MM.1S (cell line): Measurements from ENCODE around the gene RHOBTB3.

Source experiments
- DNase-seq: peaks from one replicate; pipeline ENCODE4 v3.0.0-alpha.2; 2015
- H2AFZ ChIP-seq: fragments of 300-600 bp; sonication (generic); 2 replicates; pipeline ENCODE4 v1.6.0; 2016; ENCODE audit warnings: antibody characterized with exemption, low read length
- H3F3A ChIP-seq: fragments of 300-600 bp; sonication (generic); 2 replicates; pipeline ENCODE4 v1.6.1; 2016; ENCODE audit warnings: mild to moderate bottlenecking, antibody characterized with exemption, low read length, moderate library complexity, mixed read lengths; ENCODE audit not compliant: insufficient read depth
- H3K27ac ChIP-seq: fragments of 300-600 bp; sonication (generic); 2 replicates; pipeline ENCODE4 v1.5.1; 2016; ENCODE audit warnings: mild to moderate bottlenecking, low read length
- H3K27me3 ChIP-seq: fragments of 300-600 bp; sonication (generic); replicated peaks from 2 replicates; pipeline ENCODE4 v1.6.0; 2016; ENCODE audit warnings: low read length; ENCODE audit not compliant: insufficient read depth
- H3K36me3 ChIP-seq: fragments of 300-600 bp; sonication (generic); replicated peaks from 2 replicates; pipeline ENCODE4 v1.6.1; 2016; ENCODE audit warnings: mild to moderate bottlenecking, low read length, mixed read lengths; ENCODE audit not compliant: insufficient read depth
- H3K4me1 ChIP-seq: fragments of 300-600 bp; sonication (generic); 2 replicates; pipeline ENCODE4 v1.6.1; 2016; ENCODE audit warnings: low read length, mixed read lengths
- H3K4me2 ChIP-seq: fragments of 300-600 bp; sonication (generic); 2 replicates; pipeline ENCODE4 v1.6.0; 2016; ENCODE audit warnings: low read depth, low read length
- H3K4me3 ChIP-seq: fragments of 300-600 bp; sonication (generic); 2 replicates; pipeline ENCODE4 v1.5.1; 2016; ENCODE audit warnings: low read length, mixed read lengths
- H3K79me2 ChIP-seq: fragments of 300-600 bp; sonication (generic); 2 replicates; pipeline ENCODE4 v1.6.1; 2016; ENCODE audit warnings: mixed run types, low read length, mixed read lengths
- H3K9ac ChIP-seq: fragments of 300-600 bp; sonication (generic); 2 replicates; pipeline ENCODE4 v1.6.1; 2016; ENCODE audit warnings: low read length, mixed read lengths
- H3K9me2 ChIP-seq: fragments of 300-600 bp; sonication (generic); replicated peaks from 2 replicates; pipeline ENCODE4 v1.6.1; 2016; ENCODE audit warnings: mild to moderate bottlenecking, low read length, mixed read lengths; ENCODE audit not compliant: insufficient read depth
- H3K9me3 ChIP-seq: fragments of 300-600 bp; sonication (generic); replicated peaks from 2 replicates; pipeline ENCODE4 v1.6.1; 2016; ENCODE audit warnings: mild to moderate bottlenecking, low read length, mixed read lengths; ENCODE audit not compliant: insufficient read depth
- H4K20me1 ChIP-seq: fragments of 300-600 bp; sonication (generic); 2 replicates; pipeline ENCODE4 v1.6.1; 2016; ENCODE audit warnings: mild to moderate bottlenecking, low read length, moderate library complexity, mixed read lengths; ENCODE audit not compliant: insufficient read depth
- EZH2 ChIP-seq: fragments of 300-600 bp; sonication (generic); optimal IDR thresholded peaks from 2 replicates; pipeline ENCODE3; 2017; ENCODE audit warnings: low read depth, mild to moderate bottlenecking, antibody characterized with exemption, low read length, mixed read lengths
- EZH2phosphoT487 ChIP-seq: fragments of 300-600 bp; sonication (generic); IDR thresholded peaks from 2 replicates; pipeline ENCODE4 v1.6.1; 2018; ENCODE audit warnings: antibody characterized with exemption, low read length
- TF ChIP-seq, protein P1 (sequence below): fragments of 300-600 bp; sonication (generic); IDR thresholded peaks from 2 replicates; pipeline ENCODE4 v1.5.1; 2016; ENCODE audit warnings: antibody characterized with exemption, low read length, mixed read lengths

RHOBTB3 gene

GRCh38 chr5:95741458-95741857 lies 10.3 kb downstream of the RHOBTB3 start:
- Histone ChIP-seq H2AFZ (no peak overlapping the region), H4K20me1 (no peaks in the 10 kb centered on the region), H3K27me3 (no peaks in the 10 kb centered on the region), H3K27ac (no peak overlapping the region), H3K79me2 (no peaks in the 10 kb centered on the region), H3K9me2 (no peaks in the 10 kb centered on the region), H3K4me1 (no peaks in the 10 kb centered on the region), H3K9me3 (no peaks in the 10 kb centered on the region), H3F3A (no peaks in the 10 kb centered on the region), H3K36me3 (no peaks in the 10 kb centered on the region), H3K4me2 (no peak overlapping the region), H3K4me3 (no peak overlapping the region), H3K9ac (no peak overlapping the region)
- TF ChIP-seq EZH2: no peak
- TF ChIP-seq EZH2phosphoT487: no peak
- TF ChIP-seq, protein P1, sequence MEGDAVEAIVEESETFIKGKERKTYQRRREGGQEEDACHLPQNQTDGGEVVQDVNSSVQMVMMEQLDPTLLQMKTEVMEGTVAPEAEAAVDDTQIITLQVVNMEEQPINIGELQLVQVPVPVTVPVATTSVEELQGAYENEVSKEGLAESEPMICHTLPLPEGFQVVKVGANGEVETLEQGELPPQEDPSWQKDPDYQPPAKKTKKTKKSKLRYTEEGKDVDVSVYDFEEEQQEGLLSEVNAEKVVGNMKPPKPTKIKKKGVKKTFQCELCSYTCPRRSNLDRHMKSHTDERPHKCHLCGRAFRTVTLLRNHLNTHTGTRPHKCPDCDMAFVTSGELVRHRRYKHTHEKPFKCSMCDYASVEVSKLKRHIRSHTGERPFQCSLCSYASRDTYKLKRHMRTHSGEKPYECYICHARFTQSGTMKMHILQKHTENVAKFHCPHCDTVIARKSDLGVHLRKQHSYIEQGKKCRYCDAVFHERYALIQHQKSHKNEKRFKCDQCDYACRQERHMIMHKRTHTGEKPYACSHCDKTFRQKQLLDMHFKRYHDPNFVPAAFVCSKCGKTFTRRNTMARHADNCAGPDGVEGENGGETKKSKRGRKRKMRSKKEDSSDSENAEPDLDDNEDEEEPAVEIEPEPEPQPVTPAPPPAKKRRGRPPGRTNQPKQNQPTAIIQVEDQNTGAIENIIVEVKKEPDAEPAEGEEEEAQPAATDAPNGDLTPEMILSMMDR: no peak
- DNase-seq: no peak

- no peak overlapping the region for H3K4me2 ChIP-seq
- no peaks in the 10 kb centered on the region for H3K4me1 ChIP-seq
- H3K27ac ChIP-seq: no peak overlapping the region
- no peak overlapping the region for H2AFZ ChIP-seq
- H3K79me2 ChIP-seq: no peaks in the 10 kb centered on the region
- no peaks in the 10 kb centered on the region for H4K20me1 ChIP-seq
- H3F3A ChIP-seq: no peaks in the 10 kb centered on the region
- H3K9me3 ChIP-seq: no peaks in the 10 kb centered on the region
- DNase-seq: no peak
- no peaks in the 10 kb centered on the region for H3K36me3 ChIP-seq
- no peaks in the 10 kb centered on the region for H3K9me2 ChIP-seq
- H3K4me3 ChIP-seq: no peak overlapping the region
- H3K27me3 ChIP-seq: no peaks in the 10 kb centered on the region
- TF ChIP-seq EZH2phosphoT487 (no peak), EZH2 (no peak)
- TF ChIP-seq, protein P1: no peak
- no peak overlapping the region for H3K9ac ChIP-seq
These were observed 12.1 kb downstream of the RHOBTB3 start for GRCh38 chr5:95743232-95743631.

DNA sequence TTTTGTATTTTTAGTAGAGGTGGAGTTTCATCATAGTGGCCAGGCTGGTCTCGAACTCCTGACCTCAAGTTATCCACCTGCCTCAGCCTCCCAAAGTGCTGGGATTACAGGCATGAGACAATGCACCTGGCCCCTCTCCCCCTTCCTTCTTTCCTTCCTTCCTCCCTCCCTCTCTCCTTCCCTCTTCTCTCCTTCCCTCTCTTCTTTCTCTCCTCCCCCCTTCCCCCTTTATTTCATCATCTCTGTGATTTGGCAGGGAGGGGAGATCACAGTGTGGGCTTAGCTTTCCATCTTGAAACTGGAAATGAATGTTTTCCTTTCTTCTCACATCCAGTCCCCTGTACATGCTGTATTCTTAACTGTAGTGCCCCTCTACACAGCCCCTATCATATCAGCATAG lies 12.7 kb downstream of the RHOBTB3 start:
- H3K79me2 ChIP-seq: no peaks in the 10 kb centered on the region
- no peaks in the 10 kb centered on the region for H4K20me1 ChIP-seq
- no peaks in the 10 kb centered on the region for H3K9me2 ChIP-seq
- H3K4me3 ChIP-seq: no peak overlapping the region
- H3K4me1 ChIP-seq: no peaks in the 10 kb centered on the region
- no peak overlapping the region for H3K27ac ChIP-seq
- no peaks in the 10 kb centered on the region for H3K36me3 ChIP-seq
- no peak for DNase-seq
- H3F3A ChIP-seq: no peaks in the 10 kb centered on the region
- no peak overlapping the region for H3K4me2 ChIP-seq
- H3K9ac ChIP-seq: no peak overlapping the region
- no peaks in the 10 kb centered on the region for H3K9me3 ChIP-seq
- H2AFZ ChIP-seq: no peak overlapping the region
- no peaks in the 10 kb centered on the region for H3K27me3 ChIP-seq
- TF ChIP-seq, protein P1: no peak
- no peak for TF ChIP-seq EZH2
- TF ChIP-seq EZH2phosphoT487: no peak

- no peaks in the 10 kb centered on the region for H3F3A ChIP-seq
- H3K9ac ChIP-seq: no peak overlapping the region
- no peaks in the 10 kb centered on the region for H4K20me1 ChIP-seq
- H3K27me3 ChIP-seq: no peaks in the 10 kb centered on the region
- no peaks in the 10 kb centered on the region for H3K9me2 ChIP-seq
- no peak for DNase-seq
- no peaks in the 10 kb centered on the region for H3K9me3 ChIP-seq
- H2AFZ ChIP-seq: no peak overlapping the region
- no peak overlapping the region for H3K4me3 ChIP-seq
- TF ChIP-seq EZH2 (no peak), EZH2phosphoT487 (no peak)
- TF ChIP-seq, protein P1: no peak
- no peaks in the 10 kb centered on the region for H3K4me1 ChIP-seq
- H3K4me2 ChIP-seq: no peak overlapping the region
- H3K36me3 ChIP-seq: no peaks in the 10 kb centered on the region
- H3K27ac ChIP-seq: no peak overlapping the region
- H3K79me2 ChIP-seq: no peaks in the 10 kb centered on the region
These were observed 15.1 kb downstream of the RHOBTB3 start for GRCh38 chr5:95746194-95746593.
